GM11168 (cell line): ENCODE results near the gene GLI3.

Experiments
- in situ Hi-C: fragments of 300-500 bp; cut with MboI; formaldehyde crosslinking; loops from one replicate; pipeline ENCODE4 v1.12.0; 2022; ENCODE audit warnings: low sequenced_read_pairs; ENCODE audit not compliant: unreplicated experiment

The GLI3 gene

GRCh38 chr7:42065015-42065414 is 172.0 kb downstream of the GLI3 start:
- in situ Hi-C loops = no loop called here

- in situ Hi-C loops = no loop called here
Observed at GRCh38 chr7:42064534-42064933, 172.5 kb downstream of the GLI3 start.

- in situ Hi-C loops = no loop called here
Observed at GRCh38 chr7:42059275-42059674, 177.7 kb downstream of the GLI3 start.

- in situ Hi-C loops = no loop called here
Observed at GRCh38 chr7:42057331-42057730, 179.7 kb downstream of the GLI3 start.

GRCh38 chr7:42055171-42055570 is 181.8 kb downstream of the GLI3 start:
- in situ Hi-C loops = no loop called here

- in situ Hi-C loops = no loop called here
Observed at GRCh38 chr7:42053834-42054233, 183.2 kb downstream of the GLI3 start.

GRCh38 chr7:42049761-42050160 is 187.2 kb downstream of the GLI3 start:
- in situ Hi-C loops = no loop called here

- in situ Hi-C loops = no loop called here
Observed at GRCh38 chr7:42046483-42046882, 190.5 kb downstream of the GLI3 start.

GRCh38 chr7:42045961-42046360 is 191.0 kb downstream of the GLI3 start:
- in situ Hi-C loops = no loop called here

- in situ Hi-C loops = no loop called here
Observed at GRCh38 chr7:42039921-42040320, 197.1 kb downstream of the GLI3 start.

- in situ Hi-C loops = no loop called here
Observed at GRCh38 chr7:42035210-42035609, 201.8 kb downstream of the GLI3 start.

- in situ Hi-C loops = no loop called here
Observed at GRCh38 chr7:42033480-42033879, 203.5 kb downstream of the GLI3 start.

GRCh38 chr7:42029405-42029804 is 207.6 kb downstream of the GLI3 start:
- in situ Hi-C loops = no loop called here

GRCh38 chr7:42027521-42027920 is 209.5 kb downstream of the GLI3 start:
- in situ Hi-C loops = no loop called here

GRCh38 chr7:42026622-42027197 is 210.3 kb downstream of the GLI3 start:
- in situ Hi-C loops = no loop called here

- in situ Hi-C loops = no loop called here
Observed at GRCh38 chr7:42025635-42026375, 211.2 kb downstream of the GLI3 start.

GRCh38 chr7:42024537-42024936 is 212.5 kb downstream of the GLI3 start:
- in situ Hi-C loops = no loop called here

GRCh38 chr7:42023262-42023661 is 213.7 kb downstream of the GLI3 start:
- in situ Hi-C loops = no loop called here

- in situ Hi-C loops = no loop called here
Observed at GRCh38 chr7:42022791-42023190, 214.2 kb downstream of the GLI3 start.

- in situ Hi-C loops = no loop called here
Observed at GRCh38 chr7:42022056-42022455, 215.0 kb downstream of the GLI3 start.

GRCh38 chr7:42021631-42022030 is 215.4 kb downstream of the GLI3 start:
- in situ Hi-C loops = no loop called here

GRCh38 chr7:42020061-42020460 is 216.9 kb downstream of the GLI3 start:
- in situ Hi-C loops = no loop called here
